ENCODE data around the gene OR7C1. TPM values are rescaled to one million over a fixed set of nuclear protein-coding genes. Genes with fewer than 3 reads are reported as not detected.
A peak's percentile ranks its signal among the peaks of the same experiment; 100 is the strongest.
"Not testable (repeated sequence)": the region's sequence is repeated elsewhere in the genome, so short reads cannot be mapped to it uniquely, and the experiment has no call there.

The OR7C1 gene
- total RNA-seq, 2 experiments from 2014 or later, result not detected

DNA sequence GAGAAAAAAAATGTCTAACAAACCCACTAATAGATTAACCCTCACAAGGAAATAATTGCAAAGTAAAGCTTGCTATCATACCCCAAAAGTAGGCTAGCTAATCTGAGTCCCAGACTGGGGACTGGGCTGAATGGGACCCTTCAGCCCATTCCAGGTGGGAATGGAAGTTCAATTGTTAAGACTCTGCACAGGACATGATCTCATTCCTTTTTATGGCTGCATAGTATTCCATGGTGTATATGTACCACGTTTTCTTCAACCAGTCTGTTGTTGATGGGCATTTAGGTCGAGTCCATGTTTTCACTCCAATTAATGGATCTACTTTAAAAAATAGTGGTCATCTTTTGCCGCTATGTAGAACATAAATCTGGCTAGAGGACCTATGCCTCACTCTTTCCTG lies 17.9 kb downstream of the OR7C1 start:
- ATAC-seq (no peak), DNase-seq (no peak)
- no peaks in the 10 kb centered on the region for H3K9me3 Mint-ChIP-seq (ENCODE audit: low read depth)
- H3K4me1 Mint-ChIP-seq, result no peaks in the 10 kb centered on the region
- H3K27me3 Mint-ChIP-seq, result peaks cover 15% of the 10 kb centered on the region
- CTCF ChIA-PET, result no interaction called here
- no peaks in the 10 kb centered on the region for H3K36me3 Mint-ChIP-seq (ENCODE audit: low read depth)
- H3K27ac Mint-ChIP-seq, result no peak overlapping the region
- POLR2A ChIA-PET, result no interaction called here
- intact Hi-C loops (cut with DNase I, micrococcal nuclease), result no loop called here
- H3K4me3 Mint-ChIP-seq, result no peak overlapping the region

DNA sequence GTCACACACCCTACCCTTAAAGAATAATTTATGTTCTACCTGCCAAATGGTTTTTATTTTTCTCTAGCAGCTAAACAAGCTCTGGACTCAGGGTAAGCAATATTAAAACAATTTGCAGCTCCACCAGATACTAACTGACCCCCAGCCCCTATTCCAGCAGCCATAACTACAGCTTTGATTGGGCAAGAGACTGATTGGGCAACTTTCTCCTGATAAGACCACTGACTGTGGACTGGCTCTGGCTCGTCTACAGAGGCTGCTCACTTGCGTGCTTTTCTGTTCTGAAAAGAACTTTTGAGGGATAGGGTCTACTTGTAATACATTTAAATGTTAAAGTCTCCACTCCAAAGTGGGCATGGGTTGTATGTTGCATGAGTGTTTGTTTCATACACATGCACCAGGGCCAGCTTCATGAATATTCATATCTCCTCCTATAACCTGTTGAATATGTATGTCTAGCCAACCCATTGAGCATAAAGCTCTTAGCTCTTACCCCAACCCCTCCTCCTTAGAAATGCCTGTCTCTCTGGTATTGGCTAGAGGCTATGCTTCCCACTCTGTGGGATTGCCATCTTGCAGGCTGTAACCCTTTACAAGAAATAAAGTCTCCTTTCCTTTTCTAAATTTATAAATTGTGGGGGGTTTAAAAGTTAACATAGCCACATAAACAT lies 19.9 kb downstream of the OR7C1 start:
- ATAC-seq, result no peak

DNA sequence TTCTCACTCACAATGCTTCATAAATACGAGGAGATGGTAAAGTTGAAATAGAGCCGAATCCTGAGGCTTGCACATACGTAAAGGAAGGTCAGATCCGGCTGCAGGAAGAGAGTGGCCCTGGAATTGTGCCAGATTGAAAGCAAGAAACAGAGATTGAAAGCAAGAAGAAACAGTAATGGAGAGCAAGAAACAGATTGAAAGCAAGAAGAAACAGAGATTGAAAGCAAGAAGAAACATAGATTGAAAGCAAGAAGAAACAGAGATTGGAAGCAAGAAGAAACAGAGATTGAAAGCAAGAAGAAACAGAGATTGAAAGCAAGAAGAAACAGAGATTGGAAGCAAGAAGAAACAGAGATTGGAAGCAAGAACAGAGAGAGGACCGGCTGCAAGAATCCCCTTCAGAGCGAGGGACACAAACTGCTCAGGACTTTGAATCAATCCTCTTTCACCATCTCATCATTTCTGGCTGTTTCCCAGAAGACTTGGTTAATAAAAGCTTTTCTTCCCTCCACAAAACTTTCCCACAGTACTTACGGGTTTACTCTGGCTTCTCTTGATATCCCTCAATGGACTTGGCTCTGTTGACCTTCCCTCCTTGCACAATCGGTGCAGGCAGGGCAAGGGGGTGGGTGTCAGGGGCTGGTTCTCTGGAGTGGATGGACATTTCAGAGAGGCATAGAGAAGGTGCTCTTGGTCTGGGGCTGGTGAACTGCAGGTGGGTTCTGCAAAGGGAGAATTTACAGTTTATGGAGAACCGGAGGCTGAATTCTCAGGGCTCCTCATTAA lies 25.5 kb downstream of the OR7C1 start:
- H3K36me3 Mint-ChIP-seq (ENCODE audit: low read depth), result no peaks in the 10 kb centered on the region
- no peaks in the 10 kb centered on the region for H3K27me3 Mint-ChIP-seq
- intact Hi-C loops (cut with DNase I, micrococcal nuclease), result no loop called here
- no peaks in the 10 kb centered on the region for H3K4me1 Mint-ChIP-seq
- ATAC-seq, result no peak
- ChIA-PET CTCF (no interaction called here), POLR2A (no interaction called here)
- no peaks in the 10 kb centered on the region for H3K9me3 Mint-ChIP-seq (ENCODE audit: low read depth)
- no peak overlapping the region for H3K27ac Mint-ChIP-seq
- no peak for DNase-seq
- no peak overlapping the region for H3K4me3 Mint-ChIP-seq

More for the DNA sequence above, 19.9 kb downstream of the OR7C1 start:
- H3K27me3 Mint-ChIP-seq, result peaks cover 2% of the 10 kb centered on the region
- ChIA-PET CTCF (interaction anchor here (0.6 kb wide), 1 partner anchor 111 kb away, joined by 5 read pairs; no protein-coding TSS in a partner anchor), POLR2A (no interaction called here)
- no peak overlapping the region for H3K27ac Mint-ChIP-seq
- DNase-seq, result no peak
- intact Hi-C loops (cut with DNase I, micrococcal nuclease), result no loop called here
- no peak overlapping the region for H3K4me3 Mint-ChIP-seq
- no peaks in the 10 kb centered on the region for H3K4me1 Mint-ChIP-seq
- no peaks in the 10 kb centered on the region for H3K9me3 Mint-ChIP-seq (ENCODE audit: low read depth)
- H3K36me3 Mint-ChIP-seq (ENCODE audit: low read depth), result no peaks in the 10 kb centered on the region

DNA sequence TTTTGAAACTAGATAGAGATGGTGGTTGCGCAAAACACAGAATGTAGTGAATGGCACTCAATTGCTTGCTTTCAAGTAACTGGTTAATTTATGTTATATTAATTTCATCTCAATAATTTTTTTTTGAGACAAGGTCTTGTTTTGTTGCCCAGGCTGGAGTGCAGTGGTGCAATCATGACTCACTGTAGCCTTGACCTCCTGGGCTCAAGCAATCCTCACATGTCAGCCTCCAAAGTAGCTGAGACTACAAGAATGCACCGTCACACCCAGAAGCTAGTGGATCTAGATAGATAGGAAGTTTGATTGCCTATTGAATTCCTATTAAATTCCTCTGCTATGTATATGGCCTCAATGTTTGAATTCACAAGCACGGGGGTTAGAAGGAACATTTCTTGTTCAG lies 30.2 kb downstream of the OR7C1 start:
- no peak for ATAC-seq
- Mint-ChIP-seq H3K4me3 (no peak overlapping the region), H3K9me3 (ENCODE audit: low read depth) (no peaks in the 10 kb centered on the region), H3K4me1 (no peaks in the 10 kb centered on the region), H3K36me3 (ENCODE audit: low read depth) (no peaks in the 10 kb centered on the region), H3K27ac (no peak overlapping the region), H3K27me3 (no peaks in the 10 kb centered on the region)
- CTCF ChIA-PET, result no interaction called here
- intact Hi-C loops (cut with DNase I, micrococcal nuclease), result no loop called here
- POLR2A ChIA-PET, result no interaction called here
- DNase-seq, result no peak

DNA sequence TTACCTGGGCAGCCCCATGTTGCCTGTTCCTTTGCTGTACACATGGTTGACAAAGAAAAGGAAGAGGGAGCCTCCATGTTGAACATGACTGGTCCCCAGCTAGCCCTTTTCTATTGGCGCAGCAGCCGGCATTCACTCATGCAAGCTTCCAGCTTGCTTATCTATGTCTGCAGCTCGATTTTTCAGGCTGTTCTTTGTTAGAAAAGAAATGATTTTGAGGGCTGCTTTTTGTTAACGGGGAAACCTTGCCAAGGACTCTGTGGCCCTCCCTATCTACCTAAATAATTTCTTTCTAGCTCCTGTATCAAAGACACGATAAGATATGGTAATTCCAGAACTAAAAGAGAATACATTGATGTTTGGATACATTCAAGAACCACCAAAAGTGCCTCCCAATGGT lies 36.2 kb downstream of the OR7C1 start:
- H3K9me3 Mint-ChIP-seq (ENCODE audit: low read depth), result no peaks in the 10 kb centered on the region
- ChIA-PET POLR2A (no interaction called here), CTCF (interaction anchor here (1.7 kb wide), 1 partner anchor 12 kb away, joined by 7 read pairs; no protein-coding TSS in a partner anchor)
- H3K4me3 Mint-ChIP-seq, result no peak overlapping the region
- DNase-seq (no peak), ATAC-seq (no peak)
- H3K27me3 Mint-ChIP-seq, result peaks cover 10% of the 10 kb centered on the region
- intact Hi-C loops (cut with DNase I, micrococcal nuclease), result no loop called here
- H3K4me1 Mint-ChIP-seq, result no peaks in the 10 kb centered on the region
- H3K36me3 Mint-ChIP-seq (ENCODE audit: low read depth), result no peaks in the 10 kb centered on the region
- no peak overlapping the region for H3K27ac Mint-ChIP-seq

DNA sequence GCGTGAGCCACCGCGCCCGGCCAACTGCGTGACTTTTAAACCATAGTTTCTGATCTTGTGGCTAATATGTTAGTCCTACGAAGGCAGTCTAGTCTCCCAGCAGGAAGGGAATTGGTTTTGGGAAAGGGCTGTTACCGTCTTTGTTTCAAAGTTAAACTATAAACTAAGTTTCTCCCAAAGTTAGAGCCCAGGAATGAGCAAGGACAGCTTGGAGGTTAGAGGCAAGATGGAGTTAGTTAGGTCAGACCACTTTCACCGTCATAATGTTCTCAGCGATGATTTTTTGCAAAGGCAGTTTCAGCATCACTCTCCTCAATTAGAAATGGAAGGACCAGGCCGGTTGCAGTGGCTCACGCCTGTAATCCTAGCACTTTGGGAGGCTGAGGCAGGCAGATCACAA lies 39.0 kb downstream of the OR7C1 start:
- no peak overlapping the region for H3K4me3 Mint-ChIP-seq
- intact Hi-C loops (cut with DNase I, micrococcal nuclease), result no loop called here
- no peak overlapping the region for H3K27ac Mint-ChIP-seq
- POLR2A ChIA-PET, result no interaction called here
- CTCF ChIA-PET, result interaction anchor here (0.6 to 1.1 kb wide), 2 partner anchors 46 to 108 kb away, joined by 3 read pairs; no protein-coding TSS in a partner anchor
- H3K4me1 Mint-ChIP-seq, result no peaks in the 10 kb centered on the region
- no peaks in the 10 kb centered on the region for H3K36me3 Mint-ChIP-seq (ENCODE audit: low read depth)
- ATAC-seq (no peak), DNase-seq (no peak)
- H3K27me3 Mint-ChIP-seq, result peaks cover 13% of the 10 kb centered on the region
- no peaks in the 10 kb centered on the region for H3K9me3 Mint-ChIP-seq (ENCODE audit: low read depth)

DNA sequence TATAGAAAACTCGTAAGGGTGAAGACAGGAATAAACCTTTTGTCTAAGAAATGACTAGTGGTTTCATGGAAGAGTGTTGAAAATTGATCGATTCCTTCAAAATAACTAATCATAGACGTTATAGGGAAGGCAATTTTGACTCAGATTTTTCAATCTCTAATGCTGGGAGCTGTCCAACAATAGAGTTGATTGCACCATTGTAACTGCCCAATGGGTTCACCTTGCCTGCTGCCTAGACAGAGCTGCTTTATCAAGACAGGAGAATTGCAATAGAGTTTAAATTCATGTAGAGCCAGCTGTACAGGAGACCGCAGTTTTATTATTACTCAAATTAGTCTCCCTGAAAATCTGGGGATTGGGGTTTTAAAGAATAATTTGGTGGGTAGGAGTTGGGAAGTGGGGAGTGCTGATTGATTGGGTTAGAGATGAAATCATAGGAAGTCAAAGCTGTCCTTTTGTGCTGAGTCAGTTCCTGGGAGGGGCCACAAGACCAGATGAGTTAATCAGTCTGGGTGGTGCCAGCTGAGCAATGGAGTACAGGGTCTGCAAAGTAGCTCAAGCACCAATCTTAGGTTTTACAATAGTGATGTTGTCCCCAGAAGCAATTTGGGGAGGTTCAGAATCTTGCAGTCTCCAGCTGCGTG lies 39.8 kb downstream of the OR7C1 start:
- intact Hi-C loops (cut with DNase I, micrococcal nuclease), result no loop called here
- Mint-ChIP-seq H3K36me3 (ENCODE audit: low read depth) (no peaks in the 10 kb centered on the region), H3K4me1 (no peaks in the 10 kb centered on the region), H3K27ac (no peak overlapping the region), H3K4me3 (no peak overlapping the region), H3K9me3 (ENCODE audit: low read depth) (no peaks in the 10 kb centered on the region), H3K27me3 (peaks cover 13% of the 10 kb centered on the region)
- DNase-seq, result no peak
- ChIA-PET CTCF (interaction anchor here (0.7 kb wide), 1 partner anchor 10 kb away, joined by 3 read pairs; no protein-coding TSS in a partner anchor), POLR2A (no interaction called here)
- no peak for ATAC-seq

DNA sequence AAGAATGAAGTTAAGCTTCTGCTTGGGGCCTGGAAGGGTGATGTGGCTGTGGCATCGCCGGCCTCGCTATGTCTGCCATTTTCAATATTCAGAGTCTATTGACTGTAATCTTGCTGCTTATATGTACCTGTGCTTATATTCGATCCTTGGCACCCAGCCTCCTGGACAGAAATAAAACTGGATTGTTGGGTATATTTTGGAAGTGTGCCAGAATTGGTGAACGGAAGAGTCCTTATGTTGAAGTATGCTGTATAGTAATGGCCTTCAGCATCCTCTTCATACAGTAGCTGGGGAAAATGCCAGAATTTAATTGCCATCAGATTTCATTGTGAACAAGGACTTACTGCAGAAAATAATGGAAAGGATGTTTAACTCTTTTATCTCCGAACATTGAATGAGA lies 42.7 kb downstream of the OR7C1 start:
- H3K9me3 Mint-ChIP-seq (ENCODE audit: low read depth); H3K4me1 Mint-ChIP-seq; POLR2A ChIA-PET; DNase-seq; H3K4me3 Mint-ChIP-seq; H3K36me3 Mint-ChIP-seq (ENCODE audit: low read depth); ATAC-seq; intact Hi-C loops (cut with DNase I, micrococcal nuclease); H3K27ac Mint-ChIP-seq; CTCF ChIA-PET: not testable (repeated sequence)
- peaks cover 13% of the 10 kb centered on the region for H3K27me3 Mint-ChIP-seq

DNA sequence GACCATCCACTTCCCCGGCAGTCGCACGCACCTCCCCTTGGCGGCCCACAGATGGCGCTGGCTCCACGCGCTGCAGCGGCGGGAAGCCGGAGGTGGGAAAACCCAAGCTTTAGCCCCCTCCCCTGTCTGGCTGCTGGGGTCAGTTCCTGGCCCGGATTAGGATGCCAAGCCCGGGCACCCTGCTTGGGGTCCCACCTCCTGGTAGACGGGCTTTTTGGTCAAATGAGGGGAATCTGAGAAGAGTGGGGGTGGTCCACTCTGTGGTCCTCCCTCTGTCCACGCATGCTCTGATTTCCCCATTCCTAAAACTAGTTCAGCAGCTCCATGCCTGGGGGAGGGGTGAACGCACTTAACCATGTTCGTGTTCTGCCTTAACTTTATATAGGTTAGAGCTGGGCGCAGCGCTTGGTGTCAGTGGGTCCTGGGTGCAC lies 48.5 kb downstream of the OR7C1 start:
- H3K4me1 Mint-ChIP-seq, result peaks cover 20% of the 10 kb centered on the region
- intact Hi-C loops (cut with DNase I, micrococcal nuclease), result loop anchor here (1.0 to 5.0 kb wide), 3 partner anchors 102 to 214 kb away; partner anchors contain the start of gene NDUFB7 (in 1 of the 2)
- CTCF ChIA-PET, result interaction anchor here (0.5 to 1.7 kb wide), 17 partner anchors 10 to 1079 kb away, joined by 3 to 7 read pairs (median 3); partner anchors contain the start of gene MISP3

DNA sequence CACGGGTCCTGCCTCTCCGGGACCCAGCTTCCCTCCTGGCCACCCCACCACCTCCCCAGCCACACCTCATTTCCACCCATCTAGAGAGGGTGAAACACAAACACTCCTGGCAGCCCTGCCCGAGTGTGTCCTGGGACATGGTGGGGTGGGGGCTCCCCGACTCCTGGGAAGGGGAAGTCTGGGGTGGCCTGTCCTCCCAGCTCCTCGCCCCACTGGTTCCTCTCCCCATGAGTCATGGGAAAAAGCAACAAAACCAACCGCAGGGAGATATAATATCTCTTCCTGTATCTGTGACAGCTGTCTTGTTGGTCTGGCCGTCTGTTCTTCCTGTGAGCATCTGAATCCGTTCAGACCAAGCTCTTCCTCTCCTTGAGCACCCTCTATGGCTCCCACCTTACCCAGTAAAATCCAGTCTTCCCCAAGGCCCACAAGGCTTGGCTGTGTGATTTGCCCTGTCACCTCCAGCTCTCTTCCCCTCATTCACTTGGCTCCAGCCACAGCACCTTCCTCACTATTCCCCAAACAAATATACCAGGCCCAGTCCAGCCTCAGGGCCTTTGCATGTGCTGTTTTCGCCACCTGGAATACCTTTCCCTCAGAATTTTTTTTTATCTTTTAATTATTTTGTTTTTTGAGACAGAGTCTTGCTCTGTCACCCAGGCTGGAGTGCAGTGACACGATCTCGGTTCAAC lies 49.7 kb downstream of the OR7C1 start:
- CTCF ChIA-PET, result interaction anchor here (0.8 kb wide), 3 partner anchors 10 to 362 kb away, joined by 3 to 4 read pairs (median 3); no protein-coding TSS in a partner anchor
- Mint-ChIP-seq H3K4me1 (peaks cover 20% of the 10 kb centered on the region), H3K27ac (peak overlapping the region; percentile 61)
- POLR2A ChIA-PET; H3K27me3 Mint-ChIP-seq; H3K4me3 Mint-ChIP-seq; H3K36me3 Mint-ChIP-seq (ENCODE audit: low read depth); H3K9me3 Mint-ChIP-seq (ENCODE audit: low read depth): not testable (repeated sequence)
- intact Hi-C loops (cut with DNase I, micrococcal nuclease), result loop anchor here in 1 of 2 experiments (5.0 kb wide), 1 partner anchor 213 kb away; the partner anchor contains the start of gene NDUFB7
- DNase-seq, result peak; percentile 36
- peak; percentile 67 for ATAC-seq

More for the DNA sequence above, 48.5 kb downstream of the OR7C1 start:
- peak; percentile 63 for DNase-seq
- peaks cover 9% of the 10 kb centered on the region for H3K27me3 Mint-ChIP-seq
- POLR2A ChIA-PET, result no interaction called here
- H3K36me3 Mint-ChIP-seq (ENCODE audit: low read depth), result no peaks in the 10 kb centered on the region
- H3K27ac Mint-ChIP-seq, result no peak overlapping the region
- no peak for ATAC-seq
- H3K4me3 Mint-ChIP-seq, result no peak overlapping the region
- H3K9me3 Mint-ChIP-seq (ENCODE audit: low read depth), result no peaks in the 10 kb centered on the region

DNA sequence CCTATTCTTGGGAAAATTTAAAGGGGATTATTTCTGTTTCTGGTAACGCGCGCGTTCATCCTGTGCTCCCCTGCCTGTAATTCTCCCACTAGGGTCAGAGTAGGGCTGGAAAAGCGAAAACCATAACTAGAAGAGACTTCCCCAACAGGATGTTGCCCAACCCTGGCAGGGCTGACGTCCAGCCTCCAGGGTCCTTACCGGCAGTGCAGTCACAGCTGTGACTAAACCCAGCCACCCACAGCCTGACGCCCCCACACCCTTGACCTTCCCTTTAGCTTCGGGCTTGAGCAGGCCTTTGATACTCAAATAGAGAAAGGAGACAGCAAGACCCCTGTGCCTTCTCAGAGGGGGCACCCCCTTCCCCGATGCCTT lies 50.3 kb downstream of the OR7C1 start:
- ATAC-seq (peak; percentile 65), DNase-seq (peak; percentile 58)
- H3K4me3 Mint-ChIP-seq; H3K9me3 Mint-ChIP-seq (ENCODE audit: low read depth); H3K27ac Mint-ChIP-seq; POLR2A ChIA-PET; CTCF ChIA-PET; H3K27me3 Mint-ChIP-seq; H3K36me3 Mint-ChIP-seq (ENCODE audit: low read depth): not testable (repeated sequence)
- intact Hi-C loops (cut with DNase I, micrococcal nuclease), result loop anchor here in 1 of 2 experiments (5.0 kb wide), 1 partner anchor 212 kb away; the partner anchor contains the start of gene NDUFB7
- H3K4me1 Mint-ChIP-seq, result peaks cover 20% of the 10 kb centered on the region

Measured in activated CD4-positive, alpha-beta T cell treated with anti-CD3 and anti-CD28 coated beads for 36 hours (primary cell).